ENCODE measurements around the gene CBX8.

- TF ChIP-seq POLR2A (IDR thresholded peaks at IDR 0.05; ENCODE audit: low read length) (no peak), GATA1 (IDR thresholded peaks at IDR 0.05; ENCODE audit: low read depth, low read length) (no peak)
These were observed 46.9 kb downstream of the CBX8 start for GRCh38 chr17:79749958-79750357.

Data from erythroblast (primary cell).